CD4-positive, alpha-beta memory T cell (primary cell): ENCODE data around the gene CCDC178. TPM values are rescaled to one million over a fixed set of nuclear protein-coding genes. Genes with fewer than 3 reads are reported as not detected.
"Not testable (repeated sequence)": the region's sequence is repeated elsewhere in the genome, so short reads cannot be mapped to it uniquely, and the experiment has no call there.

Experiments used
- CTCF ChIA-PET: fragments of 350-600 bp; sonication (Branson Sonifier 250); formaldehyde crosslinking; loops from one replicate; lab custom pipeline; 2021; ENCODE audit warnings: inconsistent platforms; ENCODE audit not compliant: partially characterized antibody; lab: Charles Lee
- POLR2A ChIA-PET: fragments of 350-600 bp; sonication (Branson Sonifier 250); formaldehyde crosslinking; loops from one replicate; lab custom pipeline; 2021; ENCODE audit not compliant: partially characterized antibody; lab: Charles Lee
- DNase-seq, 5 donors: peaks; one replicate each; pipeline versions ENCODE4 v3.0.0 to v3.0.0-alpha.2; 2020 to 2022; ENCODE audit warnings: mixed read lengths in 1 of 5
- H3K27ac ChIP-seq: one replicate; pipeline ENCODE4 v1.7.0; 2013; ENCODE audit warnings: low read depth, low read length
- H3K27me3 ChIP-seq: 2 replicates; pipeline ENCODE4 v1.7.0; 2013; ENCODE audit warnings: mild to moderate bottlenecking, low read length, moderate library complexity; ENCODE audit not compliant: insufficient read depth
- H3K36me3 ChIP-seq: 2 replicates; pipeline ENCODE4 v1.7.0; 2013; ENCODE audit warnings: mild to moderate bottlenecking, low read length, moderate library complexity; ENCODE audit not compliant: insufficient read depth
- H3K4me1 ChIP-seq: 2 replicates; pipeline ENCODE4 v1.7.0; 2013; ENCODE audit warnings: mild to moderate bottlenecking, low read length, moderate library complexity; ENCODE audit not compliant: insufficient read depth
- H3K4me3 ChIP-seq, 2 donors: one replicate each; pipeline ENCODE4 v1.7.0; 2013; ENCODE audit warnings: low read length in 2 of 2, mild to moderate bottlenecking in 1 of 2
- H3K9me3 ChIP-seq, 2 donors: one replicate each; pipeline ENCODE4 v1.7.0; 2013; ENCODE audit warnings: low read length in 2 of 2, control low read depth in 1 of 2; ENCODE audit not compliant: control insufficient read depth in 1 of 2
- H3K27ac Mint-ChIP-seq, 7 donors: one replicate each; pipeline ENCODE4 v1.8.0; 2020 to 2021; ENCODE audit warnings: mixed read lengths in 7 of 7, mild to moderate bottlenecking in 6 of 7, inconsistent platforms in 3 of 7, moderate library complexity in 3 of 7
- H3K27me3 Mint-ChIP-seq, 2 donors: one replicate each; pipeline ENCODE4 v1.8.0; 2020 to 2021; ENCODE audit warnings: mixed read lengths in 2 of 2
- H3K36me3 Mint-ChIP-seq, 2 donors: one replicate each; pipeline ENCODE4 v1.8.0; 2020 to 2021; ENCODE audit warnings: mixed read lengths in 2 of 2, inconsistent platforms in 1 of 2, mild to moderate bottlenecking in 1 of 2
- H3K4me1 Mint-ChIP-seq, 4 donors: one replicate each; pipeline ENCODE4 v1.8.0; 2020 to 2021; ENCODE audit warnings: mixed read lengths in 4 of 4, mild to moderate bottlenecking in 1 of 4
- H3K4me3 Mint-ChIP-seq, 8 donors: one replicate each; pipeline ENCODE4 v1.8.0; 2020 to 2021; ENCODE audit warnings: mixed read lengths in 8 of 8, mild to moderate bottlenecking in 7 of 8, moderate library complexity in 6 of 8, inconsistent platforms in 3 of 8
- H3K9me3 Mint-ChIP-seq, 8 donors: one replicate each; pipeline ENCODE4 v1.8.0; 2020 to 2021; ENCODE audit warnings: mixed read lengths in 8 of 8, mild to moderate bottlenecking in 5 of 8, inconsistent platforms in 3 of 8, moderate library complexity in 1 of 8
- intact Hi-C: fragments of 100-400 bp; cut with micrococcal nuclease; formaldehyde crosslinking; loops from one replicate; pipeline ENCODE4 v1.15.1; 2023
- polyA plus RNA-seq, 2 donors: library from polyadenylated mRNA; unstranded; fragments of 300-500 nt; fragmentation: Illumina TruSeq; gene quantifications; one replicate each; pipeline ENCODE4 v1.2.3, GENCODE V29; 2021
- total RNA-seq, 2 experiments: library from RNA; stranded (reverse); gene quantifications; one replicate each; pipeline ENCODE4 v1.2.3, GENCODE V29; 2021

The CCDC178 gene
- total and polyA plus RNA-seq, 4 experiments from 2014 or later: not detected

DNA sequence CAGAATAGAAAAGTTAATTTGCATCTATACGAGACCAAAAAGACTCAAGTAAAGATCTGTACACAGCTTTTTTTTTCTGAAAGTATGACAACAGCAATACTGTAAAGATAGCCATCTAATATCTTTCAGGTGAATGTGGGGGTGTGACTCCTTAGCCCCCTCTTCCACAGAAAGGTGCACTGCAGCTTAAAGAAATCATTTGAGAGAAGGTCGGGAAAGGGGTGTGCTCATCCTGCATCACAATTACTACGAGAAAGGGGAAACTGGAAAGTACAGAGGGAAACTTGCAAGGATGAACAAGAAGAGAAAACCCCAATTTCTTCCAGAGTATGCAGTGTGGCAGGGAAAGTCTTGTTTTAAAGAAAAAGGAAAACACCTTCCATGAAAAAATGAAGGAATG is 255.6 kb downstream of the CCDC178 start:
- no peak for DNase-seq
- no peaks in the 10 kb centered on the region for H3K4me1 ChIP-seq
- intact Hi-C loops: no loop called here
- H3K9me3 Mint-ChIP-seq: peaks cover 0 to 12% (median 2%) of the 10 kb centered on the region in 8 donors
- H3K4me1 Mint-ChIP-seq: no peaks in the 10 kb centered on the region
- no peak overlapping the region for H3K27ac Mint-ChIP-seq
- H3K9me3 ChIP-seq: peaks cover 0 to 7% of the 10 kb centered on the region in 2 donors
- H3K27ac ChIP-seq: no peak overlapping the region
- H3K4me3 ChIP-seq: no peak overlapping the region
- ChIA-PET POLR2A (no interaction called here), CTCF (no interaction called here)
- no peaks in the 10 kb centered on the region for H3K27me3 ChIP-seq
- H3K4me3 Mint-ChIP-seq: no peak overlapping the region
- H3K36me3 Mint-ChIP-seq: no peaks in the 10 kb centered on the region
- H3K36me3 ChIP-seq: no peaks in the 10 kb centered on the region
- no peaks in the 10 kb centered on the region for H3K27me3 Mint-ChIP-seq

DNA sequence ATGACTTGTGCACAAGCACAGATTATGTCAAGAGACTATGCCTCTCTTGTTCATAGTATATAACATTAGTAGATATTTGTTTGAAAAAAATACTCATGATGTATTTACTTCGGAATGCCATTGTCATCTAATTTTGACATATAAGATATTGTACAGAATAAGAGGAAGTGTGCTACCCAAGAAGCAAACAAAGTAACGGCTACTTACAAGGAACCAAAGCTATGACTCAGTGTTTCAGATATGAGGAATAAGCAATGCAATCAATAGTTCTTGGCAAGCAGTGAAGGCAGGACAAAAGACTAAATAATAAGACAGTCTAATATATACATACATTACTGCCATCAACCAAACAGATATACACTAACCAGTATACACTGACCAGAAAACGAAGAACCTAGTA is 256.3 kb downstream of the CCDC178 start:
- Mint-ChIP-seq H3K4me3 (no peak overlapping the region), H3K27me3 (no peaks in the 10 kb centered on the region), H3K9me3 (peaks cover 0 to 12% (median 2%) of the 10 kb centered on the region in 8 donors), H3K4me1 (no peaks in the 10 kb centered on the region), H3K36me3 (no peaks in the 10 kb centered on the region), H3K27ac (no peak overlapping the region)
- POLR2A ChIA-PET: no interaction called here
- Histone ChIP-seq H3K9me3 (peaks cover 0 to 4% of the 10 kb centered on the region in 2 donors), H3K4me1 (no peaks in the 10 kb centered on the region), H3K27me3 (no peaks in the 10 kb centered on the region), H3K36me3 (no peaks in the 10 kb centered on the region), H3K4me3 (no peak overlapping the region), H3K27ac (no peak overlapping the region)
- DNase-seq: no peak
- intact Hi-C loops: no loop called here
- CTCF ChIA-PET: no interaction called here

DNA sequence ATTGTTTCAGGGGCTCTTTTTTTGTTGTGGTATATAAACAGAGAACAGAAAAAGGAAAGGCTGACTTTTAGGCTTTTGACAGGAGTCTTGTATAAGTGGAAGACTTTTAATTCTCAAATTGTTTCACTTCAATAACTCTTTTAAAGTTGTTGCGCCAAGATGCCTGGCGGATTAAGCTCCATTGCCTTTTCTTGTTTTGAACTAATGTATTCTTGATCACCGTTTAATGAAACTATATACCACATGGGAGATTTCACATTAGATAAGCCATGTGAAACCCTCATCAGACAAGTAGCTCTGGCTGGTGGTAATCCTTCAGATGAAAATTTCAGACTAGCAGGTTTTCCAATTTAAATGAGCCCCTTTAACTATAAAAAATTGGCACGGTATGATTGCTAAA is 257.4 kb downstream of the CCDC178 start:
- POLR2A ChIA-PET: no interaction called here
- H3K4me3 ChIP-seq: no peak overlapping the region
- Mint-ChIP-seq H3K9me3 (peaks cover 0 to 10% (median under 1%) of the 10 kb centered on the region in 8 donors), H3K27me3 (no peaks in the 10 kb centered on the region), H3K36me3 (no peaks in the 10 kb centered on the region), H3K4me3 (no peak overlapping the region), H3K4me1 (no peaks in the 10 kb centered on the region), H3K27ac (no peak overlapping the region)
- DNase-seq: no peak
- no peaks in the 10 kb centered on the region for H3K36me3 ChIP-seq
- H3K4me1 ChIP-seq: no peaks in the 10 kb centered on the region
- intact Hi-C loops: no loop called here
- CTCF ChIA-PET: no interaction called here
- peaks cover 0 to 4% of the 10 kb centered on the region in 2 donors for H3K9me3 ChIP-seq
- no peak overlapping the region for H3K27ac ChIP-seq
- H3K27me3 ChIP-seq: no peaks in the 10 kb centered on the region

DNA sequence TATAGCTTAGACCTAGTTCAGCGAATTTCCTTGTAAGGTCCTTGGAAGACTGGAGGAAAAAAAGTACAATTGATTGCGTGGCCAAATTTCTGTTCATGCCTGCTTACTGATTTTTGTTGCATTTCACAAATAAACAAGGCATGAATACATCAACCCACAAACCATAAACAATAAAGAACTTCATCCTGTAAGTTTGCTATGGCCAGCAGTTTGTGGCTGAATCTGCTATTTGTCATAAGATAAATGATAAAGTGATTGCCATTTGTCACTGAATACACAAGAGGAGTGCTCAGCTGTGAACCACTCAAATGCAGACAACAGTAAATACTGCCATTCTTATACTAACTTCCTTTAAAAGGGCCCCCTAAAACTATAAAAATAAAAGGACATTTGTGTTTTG is 259.5 kb downstream of the CCDC178 start:
- intact Hi-C loops: no loop called here
- POLR2A ChIA-PET: no interaction called here
- Mint-ChIP-seq H3K27ac (no peak overlapping the region), H3K9me3 (peaks cover 0 to 3% (median 0%) of the 10 kb centered on the region in 8 donors), H3K36me3 (no peaks in the 10 kb centered on the region), H3K4me3 (no peak overlapping the region), H3K27me3 (no peaks in the 10 kb centered on the region), H3K4me1 (no peaks in the 10 kb centered on the region)
- Histone ChIP-seq H3K4me3 (no peak overlapping the region), H3K4me1 (no peaks in the 10 kb centered on the region), H3K9me3 (no peaks in the 10 kb centered on the region), H3K27me3 (no peaks in the 10 kb centered on the region), H3K36me3 (no peaks in the 10 kb centered on the region), H3K27ac (no peak overlapping the region)
- CTCF ChIA-PET: no interaction called here
- no peak for DNase-seq

DNA sequence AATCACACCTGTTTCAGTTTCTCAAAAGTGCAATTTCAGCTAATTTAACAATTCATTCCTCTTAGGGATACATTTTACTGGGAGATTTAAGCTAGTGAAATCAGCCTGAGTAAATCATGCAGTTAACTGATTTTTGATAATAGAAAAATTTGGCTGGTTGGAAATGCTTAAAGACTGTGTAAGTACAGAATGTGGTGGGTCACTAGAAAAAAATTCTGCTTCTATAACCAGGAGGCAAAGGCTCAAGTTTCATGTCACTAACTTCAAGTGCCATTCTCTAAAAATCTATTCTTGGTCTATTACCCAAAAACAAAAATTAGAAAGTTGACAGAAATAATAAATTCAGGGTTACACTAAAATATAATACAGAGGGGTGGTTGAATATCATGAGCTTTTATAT is 271.3 kb downstream of the CCDC178 start:
- CTCF ChIA-PET: no interaction called here
- Mint-ChIP-seq H3K4me1 (no peaks in the 10 kb centered on the region), H3K27me3 (no peaks in the 10 kb centered on the region), H3K36me3 (no peaks in the 10 kb centered on the region), H3K27ac (no peak overlapping the region), H3K4me3 (no peak overlapping the region), H3K9me3 (peaks cover 0 to 10% (median 3%) of the 10 kb centered on the region in 8 donors)
- H3K4me3 ChIP-seq: no peak overlapping the region
- no peak overlapping the region for H3K27ac ChIP-seq
- H3K4me1 ChIP-seq: no peaks in the 10 kb centered on the region
- H3K9me3 ChIP-seq: no peaks in the 10 kb centered on the region
- no peaks in the 10 kb centered on the region for H3K27me3 ChIP-seq
- DNase-seq: no peak
- H3K36me3 ChIP-seq: no peaks in the 10 kb centered on the region
- POLR2A ChIA-PET: no interaction called here
- intact Hi-C loops: no loop called here

DNA sequence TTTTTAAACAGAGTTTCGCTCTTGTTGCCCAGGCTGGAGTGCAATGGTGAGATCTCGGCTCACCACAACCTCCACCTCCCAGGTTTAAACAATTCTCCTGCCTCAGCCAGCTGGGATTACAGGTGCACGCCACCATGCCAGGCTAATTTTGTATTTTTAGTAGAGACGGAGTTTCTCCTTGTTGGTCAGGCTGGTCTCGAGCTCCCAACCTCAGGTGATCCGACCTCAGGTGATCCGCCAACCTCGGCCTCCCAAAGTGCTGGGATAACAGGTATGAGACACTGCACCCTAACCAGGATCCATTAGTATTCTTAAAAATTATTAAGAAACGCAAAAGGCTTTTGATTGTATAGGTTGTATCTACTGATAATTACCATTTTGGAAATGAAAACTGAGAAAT is 276.4 kb downstream of the CCDC178 start:
- POLR2A ChIA-PET, H3K27me3 ChIP-seq, H3K9me3 ChIP-seq, H3K4me1 ChIP-seq, H3K4me1 Mint-ChIP-seq, H3K9me3 Mint-ChIP-seq, H3K36me3 ChIP-seq, CTCF ChIA-PET, H3K27ac Mint-ChIP-seq, H3K27me3 Mint-ChIP-seq, intact Hi-C loops, H3K4me3 ChIP-seq, DNase-seq, H3K4me3 Mint-ChIP-seq, H3K27ac ChIP-seq, H3K36me3 Mint-ChIP-seq: not testable (repeated sequence)

DNA sequence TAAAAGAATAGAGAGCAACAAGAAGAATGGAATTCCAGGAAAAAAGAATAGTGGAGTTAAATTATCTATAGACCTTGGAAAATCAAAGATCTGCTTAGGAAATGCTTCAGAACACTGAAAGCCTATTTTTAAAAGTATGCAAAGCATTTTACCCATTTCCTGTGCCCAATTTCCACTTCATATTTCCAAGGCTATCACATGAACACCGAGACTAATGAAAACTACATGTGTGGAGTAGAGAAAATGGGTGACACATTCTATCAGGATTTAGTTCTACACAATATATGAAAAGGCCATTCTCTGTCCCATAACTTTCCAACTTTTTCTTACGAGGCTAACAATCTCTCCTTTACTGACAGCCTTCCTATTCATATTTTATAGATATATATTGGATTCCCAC is 279.4 kb downstream of the CCDC178 start:
- no peaks in the 10 kb centered on the region for H3K4me1 Mint-ChIP-seq
- no peak overlapping the region for H3K4me3 Mint-ChIP-seq
- no peaks in the 10 kb centered on the region for H3K36me3 Mint-ChIP-seq
- CTCF ChIA-PET: no interaction called here
- no peaks in the 10 kb centered on the region for H3K27me3 Mint-ChIP-seq
- no peak overlapping the region for H3K27ac ChIP-seq
- H3K36me3 ChIP-seq: no peaks in the 10 kb centered on the region
- H3K9me3 ChIP-seq: no peaks in the 10 kb centered on the region
- no peak for DNase-seq
- H3K27me3 ChIP-seq: no peaks in the 10 kb centered on the region
- no peak overlapping the region for H3K4me3 ChIP-seq
- peaks cover 0 to 11% (median 0%) of the 10 kb centered on the region in 8 donors for H3K9me3 Mint-ChIP-seq
- H3K4me1 ChIP-seq: no peaks in the 10 kb centered on the region
- intact Hi-C loops: no loop called here
- no peak overlapping the region for H3K27ac Mint-ChIP-seq
- POLR2A ChIA-PET: no interaction called here

DNA sequence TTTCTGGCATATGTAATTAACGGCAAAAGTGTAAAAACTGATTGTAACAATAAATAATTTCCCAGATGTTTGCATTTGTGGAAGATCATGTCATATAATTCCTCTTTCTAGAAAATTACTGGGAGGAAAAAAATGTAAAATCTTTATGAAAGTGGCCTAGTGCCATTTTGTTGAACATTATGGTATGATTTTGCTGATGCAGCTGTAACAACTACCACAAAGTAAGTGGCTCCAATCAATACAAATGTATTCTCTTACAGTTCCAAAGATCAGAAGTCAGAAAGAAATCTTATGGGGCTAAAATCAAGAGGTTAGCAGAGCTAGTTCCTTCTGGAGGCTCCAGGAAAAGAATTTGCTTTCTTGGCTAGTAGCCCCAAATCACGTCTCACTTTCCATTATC is 281.4 kb downstream of the CCDC178 start:
- Histone ChIP-seq H3K36me3 (no peaks in the 10 kb centered on the region), H3K27me3 (no peaks in the 10 kb centered on the region), H3K27ac (no peak overlapping the region), H3K9me3 (no peaks in the 10 kb centered on the region), H3K4me3 (no peak overlapping the region), H3K4me1 (no peaks in the 10 kb centered on the region)
- Mint-ChIP-seq H3K27ac (no peak overlapping the region), H3K36me3 (no peaks in the 10 kb centered on the region), H3K4me1 (no peaks in the 10 kb centered on the region), H3K4me3 (no peak overlapping the region), H3K9me3 (peaks cover 0 to 11% (median 2%) of the 10 kb centered on the region in 8 donors), H3K27me3 (no peaks in the 10 kb centered on the region)
- POLR2A ChIA-PET: no interaction called here
- intact Hi-C loops: no loop called here
- CTCF ChIA-PET: no interaction called here
- DNase-seq: no peak
